ENCODE measurements around the gene ARAP3.

DNA sequence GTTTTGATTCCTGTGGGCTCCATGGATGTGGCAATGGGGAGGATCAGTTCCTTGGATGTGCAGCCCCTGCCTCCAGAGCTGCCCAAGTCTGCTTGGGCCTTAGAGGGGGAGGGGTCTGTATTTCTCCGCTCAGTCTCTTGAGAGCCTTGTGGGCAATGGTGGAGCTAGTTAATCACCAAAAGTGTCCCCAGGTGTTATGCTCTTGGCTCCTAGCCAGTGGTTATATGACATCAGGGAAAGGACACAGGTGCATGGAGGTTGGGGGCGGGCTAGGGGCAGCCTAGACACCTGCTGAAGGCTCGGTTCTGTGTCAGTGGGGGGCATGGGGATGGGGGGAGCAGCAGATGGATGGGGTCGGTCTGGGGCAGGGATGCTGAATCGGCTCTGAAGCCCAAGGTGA is 12.4 kb upstream of the ARAP3 start:
- TF ChIP-seq, protein P1, sequence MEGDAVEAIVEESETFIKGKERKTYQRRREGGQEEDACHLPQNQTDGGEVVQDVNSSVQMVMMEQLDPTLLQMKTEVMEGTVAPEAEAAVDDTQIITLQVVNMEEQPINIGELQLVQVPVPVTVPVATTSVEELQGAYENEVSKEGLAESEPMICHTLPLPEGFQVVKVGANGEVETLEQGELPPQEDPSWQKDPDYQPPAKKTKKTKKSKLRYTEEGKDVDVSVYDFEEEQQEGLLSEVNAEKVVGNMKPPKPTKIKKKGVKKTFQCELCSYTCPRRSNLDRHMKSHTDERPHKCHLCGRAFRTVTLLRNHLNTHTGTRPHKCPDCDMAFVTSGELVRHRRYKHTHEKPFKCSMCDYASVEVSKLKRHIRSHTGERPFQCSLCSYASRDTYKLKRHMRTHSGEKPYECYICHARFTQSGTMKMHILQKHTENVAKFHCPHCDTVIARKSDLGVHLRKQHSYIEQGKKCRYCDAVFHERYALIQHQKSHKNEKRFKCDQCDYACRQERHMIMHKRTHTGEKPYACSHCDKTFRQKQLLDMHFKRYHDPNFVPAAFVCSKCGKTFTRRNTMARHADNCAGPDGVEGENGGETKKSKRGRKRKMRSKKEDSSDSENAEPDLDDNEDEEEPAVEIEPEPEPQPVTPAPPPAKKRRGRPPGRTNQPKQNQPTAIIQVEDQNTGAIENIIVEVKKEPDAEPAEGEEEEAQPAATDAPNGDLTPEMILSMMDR (IDR thresholded peaks at IDR 0.05; ENCODE audit: poor library complexity, severe bottlenecking), result no peak
- no peak for TF ChIP-seq EP300 (conservative IDR thresholded peaks at IDR 0.05; ENCODE audit: poor library complexity, severe bottlenecking)
- no peak for TF ChIP-seq RAD21 (conservative IDR thresholded peaks at IDR 0.05)
- no peak for TF ChIP-seq POLR2AphosphoS5 (IDR thresholded peaks at IDR 0.05)
- TF ChIP-seq, protein P2, sequence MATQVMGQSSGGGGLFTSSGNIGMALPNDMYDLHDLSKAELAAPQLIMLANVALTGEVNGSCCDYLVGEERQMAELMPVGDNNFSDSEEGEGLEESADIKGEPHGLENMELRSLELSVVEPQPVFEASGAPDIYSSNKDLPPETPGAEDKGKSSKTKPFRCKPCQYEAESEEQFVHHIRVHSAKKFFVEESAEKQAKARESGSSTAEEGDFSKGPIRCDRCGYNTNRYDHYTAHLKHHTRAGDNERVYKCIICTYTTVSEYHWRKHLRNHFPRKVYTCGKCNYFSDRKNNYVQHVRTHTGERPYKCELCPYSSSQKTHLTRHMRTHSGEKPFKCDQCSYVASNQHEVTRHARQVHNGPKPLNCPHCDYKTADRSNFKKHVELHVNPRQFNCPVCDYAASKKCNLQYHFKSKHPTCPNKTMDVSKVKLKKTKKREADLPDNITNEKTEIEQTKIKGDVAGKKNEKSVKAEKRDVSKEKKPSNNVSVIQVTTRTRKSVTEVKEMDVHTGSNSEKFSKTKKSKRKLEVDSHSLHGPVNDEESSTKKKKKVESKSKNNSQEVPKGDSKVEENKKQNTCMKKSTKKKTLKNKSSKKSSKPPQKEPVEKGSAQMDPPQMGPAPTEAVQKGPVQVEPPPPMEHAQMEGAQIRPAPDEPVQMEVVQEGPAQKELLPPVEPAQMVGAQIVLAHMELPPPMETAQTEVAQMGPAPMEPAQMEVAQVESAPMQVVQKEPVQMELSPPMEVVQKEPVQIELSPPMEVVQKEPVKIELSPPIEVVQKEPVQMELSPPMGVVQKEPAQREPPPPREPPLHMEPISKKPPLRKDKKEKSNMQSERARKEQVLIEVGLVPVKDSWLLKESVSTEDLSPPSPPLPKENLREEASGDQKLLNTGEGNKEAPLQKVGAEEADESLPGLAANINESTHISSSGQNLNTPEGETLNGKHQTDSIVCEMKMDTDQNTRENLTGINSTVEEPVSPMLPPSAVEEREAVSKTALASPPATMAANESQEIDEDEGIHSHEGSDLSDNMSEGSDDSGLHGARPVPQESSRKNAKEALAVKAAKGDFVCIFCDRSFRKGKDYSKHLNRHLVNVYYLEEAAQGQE (IDR thresholded peaks at IDR 0.05; ENCODE audit: borderline replicate concordance), result no peak
- no peak for TF ChIP-seq TAF1 (IDR thresholded peaks at IDR 0.05; ENCODE audit: low read depth)
